Peyer's patch (tissue), 4 donors: ENCODE results near the gene SPTSSB.

Source experiments
- CTCF ChIP-seq, 6 experiments: fragments of 450-650 bp in 4 of 6; fragments of 200-600 bp in 2 of 6; sonication (generic) in 1 of 6; IDR thresholded peaks; one replicate each; pipeline ENCODE4 v1.5.1; 2017 to 2019; ENCODE audit warnings: antibody characterized with exemption in 6 of 6, mild to moderate bottlenecking in 3 of 6, moderate library complexity in 1 of 6
- POLR2A ChIP-seq, 2 donors: fragments of 450-650 bp; IDR thresholded peaks; one replicate each; pipeline ENCODE4 v1.5.1; 2017; ENCODE audit warnings: antibody characterized with exemption in 2 of 2, mild to moderate bottlenecking in 2 of 2, moderate library complexity in 2 of 2

- TF ChIP-seq CTCF (IDR thresholded peaks at IDR 0.05) (no peak), POLR2A (IDR thresholded peaks at IDR 0.05) (no peak)
Measured at GRCh38 chr3:161393803-161394202, 22.5 kb upstream of the SPTSSB start.
